Natural killer cell (primary cell): ENCODE data around the gene C22orf23. TPM values are rescaled to one million over a fixed set of nuclear protein-coding genes. Genes with fewer than 3 reads are reported as not detected.

Source experiments
- ATAC-seq, 3 donors: fragments of 150-1000 bp in 2 of 3; fragments of 200-7000 bp in 1 of 3; cut with Tn5 transposase; 1 replicate in 1 of 3; 2 replicates in 2 of 3; pipeline ENCODE4 v1.10.0; 2021; ENCODE audit warnings: mild to moderate bottlenecking in 2 of 3, moderate library complexity in 2 of 3
- DNase-seq, 2 donors: peaks; one replicate each; pipeline versions ENCODE4 v3.0.0 to v3.0.0-alpha.2; 2013 to 2021; ENCODE audit warnings: mixed read lengths in 1 of 2
- H3K27ac ChIP-seq: one replicate; pipeline ENCODE4 v1.5.1; 2013; ENCODE audit warnings: mild to moderate bottlenecking, low read length
- H3K27me3 ChIP-seq: one replicate; pipeline ENCODE4 v1.6.1; 2013; ENCODE audit warnings: low read length; ENCODE audit not compliant: control insufficient read depth, insufficient read depth
- H3K36me3 ChIP-seq: one replicate; pipeline ENCODE4 v1.6.1; 2013; ENCODE audit warnings: low read length; ENCODE audit not compliant: control insufficient read depth, insufficient read depth
- H3K4me1 ChIP-seq: one replicate; pipeline ENCODE4 v1.6.1; 2013; ENCODE audit warnings: low read length; ENCODE audit not compliant: control insufficient read depth, insufficient read depth
- H3K4me3 ChIP-seq: one replicate; pipeline ENCODE4 v1.5.1; 2013; ENCODE audit warnings: low read length
- H3K9me3 ChIP-seq: one replicate; pipeline ENCODE4 v1.6.1; 2013; ENCODE audit warnings: low read length; ENCODE audit not compliant: control insufficient read depth, insufficient read depth
- H3K27ac Mint-ChIP-seq, 2 donors: one replicate each; pipeline ENCODE4 v1.8.0; 2022; ENCODE audit warnings: mild to moderate bottlenecking in 2 of 2, mixed read lengths in 2 of 2, moderate library complexity in 1 of 2
- H3K27me3 Mint-ChIP-seq, 2 donors: one replicate each; pipeline ENCODE4 v1.8.0; 2022; ENCODE audit warnings: low read depth in 2 of 2, mixed read lengths in 2 of 2
- H3K36me3 Mint-ChIP-seq: one replicate; pipeline ENCODE4 v1.8.0; 2022; ENCODE audit warnings: mixed read lengths
- H3K4me1 Mint-ChIP-seq, 2 donors: one replicate each; pipeline ENCODE4 v1.8.0; 2022; ENCODE audit warnings: mixed read lengths in 2 of 2
- H3K4me3 Mint-ChIP-seq: one replicate; pipeline ENCODE4 v1.8.0; 2022; ENCODE audit warnings: mild to moderate bottlenecking, moderate library complexity, mixed read lengths
- H3K9me3 Mint-ChIP-seq, 2 donors: one replicate each; pipeline ENCODE4 v1.8.0; 2022; ENCODE audit warnings: mixed read lengths in 2 of 2
- CTCF ChIP-seq: fragments of 200-600 bp; IDR thresholded peaks from one replicate; pipeline ENCODE4 v1.8.0; 2022; ENCODE audit warnings: antibody characterized with exemption
- WGBS: methylation state at CpG from one replicate; pipeline ENCODE4 v1.1.7; 2013; ENCODE audit warnings: missing lambda C conversion rate; ENCODE audit not compliant: insufficient coverage; 5-methylcytosine and 5-hydroxymethylcytosine counted together
- intact Hi-C: fragments of 100-400 bp; cut with micrococcal nuclease; formaldehyde crosslinking; loops from one replicate; pipeline ENCODE4 v1.14.2; 2022
- total RNA-seq, 4 donors: library from RNA; stranded (reverse); fragments of 120-200 nt in 1 of 4; gene quantifications; one replicate each; pipeline versions ENCODE4 v1.2.3 to v1.2.4, GENCODE V29; 2013 to 2022

Gene C22orf23
- total RNA-seq, 3 donors from 2014 or later (not counting 1 experiment from before 2014, with no cell fraction given) = not detected

GRCh38 chr22:37965940-37966664, 12.7 kb upstream of the C22orf23 start:
- intact Hi-C loops = loop anchor here (1.0 kb wide), 1 partner anchor 148 kb away; no protein-coding TSS in a partner anchor
- no peaks in the 10 kb centered on the region for H3K27me3 Mint-ChIP-seq
- Histone ChIP-seq H3K4me1 (peaks cover 4% of the 10 kb centered on the region), H3K27ac (no peak overlapping the region), H3K27me3 (no peaks in the 10 kb centered on the region), H3K4me3 (no peak overlapping the region), H3K9me3 (no peaks in the 10 kb centered on the region), H3K36me3 (peaks cover 48% of the 10 kb centered on the region)
- no peak for TF ChIP-seq CTCF
- no peak overlapping the region for H3K27ac Mint-ChIP-seq
- H3K9me3 Mint-ChIP-seq = no peaks in the 10 kb centered on the region
- DNase-seq (no peak), ATAC-seq (no peak)
- H3K4me3 Mint-ChIP-seq = no peak overlapping the region
- H3K36me3 Mint-ChIP-seq = peaks cover 6% of the 10 kb centered on the region
- peaks cover 16 to 23% of the 10 kb centered on the region in 2 donors for H3K4me1 Mint-ChIP-seq
- WGBS = 89% methylated on average over 9 of the region's 9 CpGs

- ATAC-seq (no peak), DNase-seq (no peak)
- H3K9me3 Mint-ChIP-seq = no peaks in the 10 kb centered on the region
- TF ChIP-seq CTCF = no peak
- WGBS = 100% methylated on average over 3 of the region's 4 CpGs
- H3K36me3 ChIP-seq = peaks cover 49% of the 10 kb centered on the region
- H3K27ac Mint-ChIP-seq = no peak overlapping the region
- no peaks in the 10 kb centered on the region for H3K27me3 Mint-ChIP-seq
- H3K4me3 ChIP-seq = no peak overlapping the region
- H3K4me1 ChIP-seq = peaks cover 4% of the 10 kb centered on the region
- intact Hi-C loops = no loop called here
- H3K27me3 ChIP-seq = no peaks in the 10 kb centered on the region
- peaks cover 24 to 28% of the 10 kb centered on the region in 2 donors for H3K4me1 Mint-ChIP-seq
- H3K4me3 Mint-ChIP-seq = no peak overlapping the region
- H3K9me3 ChIP-seq = no peaks in the 10 kb centered on the region
- peaks cover 23% of the 10 kb centered on the region for H3K36me3 Mint-ChIP-seq
- no peak overlapping the region for H3K27ac ChIP-seq
Measured at GRCh38 chr22:37961062-37961461, 7.7 kb upstream of the C22orf23 start.

- Mint-ChIP-seq H3K27me3 (no peaks in the 10 kb centered on the region), H3K36me3 (peaks cover 23% of the 10 kb centered on the region), H3K4me3 (no peak overlapping the region), H3K27ac (no peak overlapping the region), H3K9me3 (no peaks in the 10 kb centered on the region), H3K4me1 (peaks cover 23 to 28% of the 10 kb centered on the region in 2 donors)
- H3K4me3 ChIP-seq = no peak overlapping the region
- H3K27ac ChIP-seq = no peak overlapping the region
- H3K9me3 ChIP-seq = no peaks in the 10 kb centered on the region
- WGBS = over 99% methylated on average over 18 of the region's 18 CpGs
- peaks cover 6% of the 10 kb centered on the region for H3K4me1 ChIP-seq
- intact Hi-C loops = no loop called here
- ATAC-seq (no peak), DNase-seq (no peak)
- TF ChIP-seq CTCF = no peak
- H3K27me3 ChIP-seq = no peaks in the 10 kb centered on the region
- H3K36me3 ChIP-seq = peaks cover 47% of the 10 kb centered on the region
Measured at GRCh38 chr22:37959231-37959825, 5.9 kb upstream of the C22orf23 start.
